ENCODE data around the gene EAF2.

DNA sequence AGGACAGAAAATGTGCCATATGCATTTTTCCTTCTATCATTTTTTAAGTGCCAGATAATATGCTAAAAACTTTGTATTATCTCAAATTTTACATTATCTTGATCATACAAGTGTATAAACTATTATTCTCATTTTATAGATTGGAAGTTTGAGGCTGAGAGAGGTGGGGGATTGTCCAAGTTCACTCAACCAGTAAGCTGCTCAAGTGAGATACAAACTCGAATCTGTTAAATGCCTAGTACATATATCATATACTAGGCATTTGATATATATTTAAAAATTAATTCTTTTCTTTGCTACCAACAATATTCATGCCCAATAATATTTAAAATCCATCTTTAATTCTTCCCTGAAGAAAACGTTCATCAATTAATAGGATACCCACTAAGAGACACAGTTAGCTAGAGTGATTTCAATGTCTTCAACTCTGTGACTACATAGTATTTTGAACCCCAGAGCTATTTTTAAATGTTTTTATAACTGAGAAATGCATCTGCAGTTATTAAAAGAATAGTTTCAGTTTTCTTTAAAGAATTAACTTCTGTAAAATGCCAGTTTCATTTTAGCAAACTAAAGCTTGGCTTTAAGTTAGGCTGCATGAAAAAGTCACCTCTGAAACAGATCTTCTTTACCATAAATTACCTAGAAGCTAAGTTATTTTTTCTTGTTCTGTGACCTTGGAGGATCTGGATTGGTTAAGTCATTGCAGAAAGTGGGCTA lies 40.6 kb upstream of the EAF2 start:
- no peak for TF ChIP-seq POLR2A (IDR thresholded peaks at IDR 0.05; ENCODE audit: low read length)
- no peak for TF ChIP-seq GATA1 (IDR thresholded peaks at IDR 0.05; ENCODE audit: low read depth, low read length)

Data from erythroblast (primary cell).